ENCODE data around the gene UTP4.
"Not testable (repeated sequence)": the region's sequence is repeated elsewhere in the genome, so short reads cannot be mapped to it uniquely, and the experiment has no call there.

UTP4 gene

GRCh38 chr16:69131839-69132423 lies 518 bp upstream of the UTP4 start:
- DNase-seq = peak in 1 of 2 donors; percentile 67

- no peak for DNase-seq
Observed at GRCh38 chr16:69133373-69133954, 1.0 kb downstream of the UTP4 start.

GRCh38 chr16:69138608-69139007 lies 6.2 kb downstream of the UTP4 start:
- DNase-seq = no peak

GRCh38 chr16:69139464-69139863 lies 7.0 kb downstream of the UTP4 start:
- not testable (repeated sequence) for DNase-seq

- no peak for DNase-seq
Observed at GRCh38 chr16:69141014-69141413, 8.6 kb downstream of the UTP4 start.

- DNase-seq = no peak
Observed at GRCh38 chr16:69141936-69142335, 9.5 kb downstream of the UTP4 start.

- DNase-seq = no peak
Observed at GRCh38 chr16:69143116-69143515, 10.7 kb downstream of the UTP4 start.

- DNase-seq = no peak
Observed at GRCh38 chr16:69145658-69146057, 13.2 kb downstream of the UTP4 start.

GRCh38 chr16:69149621-69150020 lies 17.2 kb downstream of the UTP4 start:
- DNase-seq = not testable (repeated sequence)

- peak; percentile 29 to 68 for DNase-seq
Observed at GRCh38 chr16:69150146-69150865, 17.9 kb downstream of the UTP4 start.

- peak in 1 of 2 donors; percentile 13 for DNase-seq
Observed at GRCh38 chr16:69157196-69157595, 24.7 kb downstream of the UTP4 start.

- no peak for DNase-seq
Observed at GRCh38 chr16:69160192-69160591, 27.7 kb downstream of the UTP4 start.

- no peak for DNase-seq
Observed at GRCh38 chr16:69165584-69165983, 33.1 kb downstream of the UTP4 start.

GRCh38 chr16:69166221-69166833 lies 33.9 kb downstream of the UTP4 start:
- no peak for DNase-seq

GRCh38 chr16:69166946-69167930 lies 34.8 kb downstream of the UTP4 start:
- DNase-seq = no peak

GRCh38 chr16:69169051-69169450 lies 36.6 kb downstream of the UTP4 start:
- no peak for DNase-seq

GRCh38 chr16:69169607-69170352 lies 37.3 kb downstream of the UTP4 start:
- DNase-seq = no peak

- no peak for DNase-seq
Observed at GRCh38 chr16:69171325-69172084, 39.1 kb downstream of the UTP4 start.

- DNase-seq = no peak
Observed at GRCh38 chr16:69176033-69176800, 43.8 kb downstream of the UTP4 start.

GRCh38 chr16:69179328-69180010 lies 47.0 kb downstream of the UTP4 start:
- DNase-seq = no peak
